Measurements from ENCODE around the gene CMAS. TPM values are rescaled to one million over a fixed set of nuclear protein-coding genes. Genes with fewer than 3 reads are reported as not detected.

Gene CMAS
- total RNA-seq, 1 donor from 2014 or later, result 37.9 TPM

- Histone ChIP-seq H3K27ac (ENCODE audit: low read depth, low read length) (no peak overlapping the region), H3K4me1 (ENCODE audit: insufficient read depth, low read length) (no peaks in the 10 kb centered on the region), H3K27me3 (ENCODE audit: insufficient read depth, low read length) (no peaks in the 10 kb centered on the region), H3K9me3 (ENCODE audit: insufficient read depth, low read depth, low read length) (no peaks in the 10 kb centered on the region), H2AFZ (ENCODE audit: low read depth, low read length) (no peak overlapping the region), H3K9ac (ENCODE audit: low read length) (no peak overlapping the region), H3K4me2 (ENCODE audit: low read length) (no peak overlapping the region), H4K20me1 (ENCODE audit: insufficient read depth, low read length) (peaks cover 4% of the 10 kb centered on the region), H3K4me3 (ENCODE audit: insufficient read depth, low read depth, low read length) (no peak overlapping the region), H3K36me3 (ENCODE audit: insufficient read depth, low read length) (peaks cover 16% of the 10 kb centered on the region), H3K79me2 (ENCODE audit: insufficient read depth, low read length) (peaks cover 11% of the 10 kb centered on the region)
- no peak for FAIRE-seq
- Mint-ChIP-seq H3K36me3 (ENCODE audit: low read depth, unreplicated experiment) (peaks cover 9% of the 10 kb centered on the region), H3K9me3 (ENCODE audit: unreplicated experiment) (no peaks in the 10 kb centered on the region), H3K27ac (ENCODE audit: unreplicated experiment) (no peak overlapping the region), H3K4me1 (ENCODE audit: low read depth, unreplicated experiment) (peaks cover 4% of the 10 kb centered on the region), H3K27me3 (ENCODE audit: low read depth, unreplicated experiment) (no peaks in the 10 kb centered on the region), H3K4me3 (ENCODE audit: unreplicated experiment) (no peak overlapping the region)
- DNase-seq (ENCODE audit: low read depth), result no peak
- no peak for TF ChIP-seq CTCF (IDR thresholded peaks at IDR 0.05; ENCODE audit: insufficient read depth, low read depth, low read length)
- TF ChIP-seq EZH2 (IDR thresholded peaks at IDR 0.05; ENCODE audit: insufficient read depth, low read length), result no peak
Observed at GRCh38 chr12:22056607-22057006, 10.6 kb downstream of the CMAS start.

- H3K36me3 ChIP-seq (ENCODE audit: insufficient read depth, low read length), result peaks cover 35% of the 10 kb centered on the region
- no peak overlapping the region for H3K27ac Mint-ChIP-seq (ENCODE audit: unreplicated experiment)
- no peak overlapping the region for H3K4me3 Mint-ChIP-seq (ENCODE audit: unreplicated experiment)
- H3K4me1 ChIP-seq (ENCODE audit: insufficient read depth, low read length), result no peaks in the 10 kb centered on the region
- H3K79me2 ChIP-seq (ENCODE audit: insufficient read depth, low read length), result no peaks in the 10 kb centered on the region
- no peak overlapping the region for H3K4me3 ChIP-seq (ENCODE audit: insufficient read depth, low read depth, low read length)
- H3K27me3 Mint-ChIP-seq (ENCODE audit: low read depth, unreplicated experiment), result no peaks in the 10 kb centered on the region
- no peak overlapping the region for H3K4me2 ChIP-seq (ENCODE audit: low read length)
- no peak for DNase-seq (ENCODE audit: low read depth)
- no peak overlapping the region for H2AFZ ChIP-seq (ENCODE audit: low read depth, low read length)
- no peaks in the 10 kb centered on the region for H4K20me1 ChIP-seq (ENCODE audit: insufficient read depth, low read length)
- TF ChIP-seq CTCF (IDR thresholded peaks at IDR 0.05; ENCODE audit: insufficient read depth, low read depth, low read length), result no peak
- no peak for TF ChIP-seq EZH2 (IDR thresholded peaks at IDR 0.05; ENCODE audit: insufficient read depth, low read length)
- H3K27ac ChIP-seq (ENCODE audit: low read depth, low read length), result no peak overlapping the region
- H3K36me3 Mint-ChIP-seq (ENCODE audit: low read depth, unreplicated experiment), result peaks cover 6% of the 10 kb centered on the region
- no peak for FAIRE-seq
- H3K4me1 Mint-ChIP-seq (ENCODE audit: low read depth, unreplicated experiment), result peaks cover 4% of the 10 kb centered on the region
- H3K9me3 Mint-ChIP-seq (ENCODE audit: unreplicated experiment), result no peaks in the 10 kb centered on the region
- H3K9me3 ChIP-seq (ENCODE audit: insufficient read depth, low read depth, low read length), result no peaks in the 10 kb centered on the region
- no peaks in the 10 kb centered on the region for H3K27me3 ChIP-seq (ENCODE audit: insufficient read depth, low read length)
- H3K9ac ChIP-seq (ENCODE audit: low read length), result no peak overlapping the region
Observed at GRCh38 chr12:22059976-22060647, 14.1 kb downstream of the CMAS start.

- H3K4me1 Mint-ChIP-seq (ENCODE audit: low read depth, unreplicated experiment), result peaks cover under 1% of the 10 kb centered on the region
- H3K27me3 Mint-ChIP-seq (ENCODE audit: low read depth, unreplicated experiment), result no peaks in the 10 kb centered on the region
- H3K9ac ChIP-seq (ENCODE audit: low read length), result no peak overlapping the region
Observed at GRCh38 chr12:22064968-22065367, 18.9 kb downstream of the CMAS start.

More at GRCh38 chr12:22064968-22065367, 18.9 kb downstream of the CMAS start:
- H3K36me3 Mint-ChIP-seq (ENCODE audit: low read depth, unreplicated experiment), result peaks cover 4% of the 10 kb centered on the region
- TF ChIP-seq CTCF (IDR thresholded peaks at IDR 0.05; ENCODE audit: insufficient read depth, low read depth, low read length), result no peak
- TF ChIP-seq EZH2 (IDR thresholded peaks at IDR 0.05; ENCODE audit: insufficient read depth, low read length), result no peak
- no peaks in the 10 kb centered on the region for H3K9me3 Mint-ChIP-seq (ENCODE audit: unreplicated experiment)
- Histone ChIP-seq H2AFZ (ENCODE audit: low read depth, low read length) (no peak overlapping the region), H3K4me1 (ENCODE audit: insufficient read depth, low read length) (no peaks in the 10 kb centered on the region), H3K4me2 (ENCODE audit: low read length) (no peak overlapping the region), H4K20me1 (ENCODE audit: insufficient read depth, low read length) (no peaks in the 10 kb centered on the region), H3K27ac (ENCODE audit: low read depth, low read length) (no peak overlapping the region), H3K27me3 (ENCODE audit: insufficient read depth, low read length) (no peaks in the 10 kb centered on the region), H3K79me2 (ENCODE audit: insufficient read depth, low read length) (no peaks in the 10 kb centered on the region), H3K36me3 (ENCODE audit: insufficient read depth, low read length) (peaks cover 28% of the 10 kb centered on the region), H3K9me3 (ENCODE audit: insufficient read depth, low read depth, low read length) (no peaks in the 10 kb centered on the region), H3K4me3 (ENCODE audit: insufficient read depth, low read depth, low read length) (no peak overlapping the region)
- H3K4me3 Mint-ChIP-seq (ENCODE audit: unreplicated experiment), result no peak overlapping the region
- FAIRE-seq, result no peak
- H3K27ac Mint-ChIP-seq (ENCODE audit: unreplicated experiment), result no peak overlapping the region
- DNase-seq (ENCODE audit: low read depth), result no peak

Data from astrocyte (in vitro differentiated cells and primary cell).